WTC11 (cell line): ENCODE measurements around the gene GLYATL3. TPM values are rescaled to one million over a fixed set of nuclear protein-coding genes. Genes with fewer than 3 reads are reported as not detected.

Experiments used
- ATAC-seq: fragments of 200-7000 bp; cut with Tn5 transposase; 2 replicates; pipeline ENCODE4 v1.10.0; 2021; ENCODE audit warnings: mild to moderate bottlenecking, moderate library complexity
- CTCF ChIA-PET: fragments of 300-600 bp; sonication (Branson Sonifier 250); formaldehyde crosslinking; loops from one replicate; lab custom pipeline; 2021; ENCODE audit warnings: antibody characterized with exemption; lab: Charles Lee
- POLR2A ChIA-PET: fragments of 350-600 bp; sonication (Branson Sonifier 250); formaldehyde crosslinking; loops from one replicate; lab custom pipeline; 2021; ENCODE audit warnings: antibody characterized with exemption; lab: Charles Lee
- DNase-seq: peaks from one replicate; pipeline ENCODE4 v3.0.0; 2021; ENCODE audit warnings: low spot score
- H3K27ac Mint-ChIP-seq: 2 replicates; pipeline ENCODE4 v1.8.0; 2021; ENCODE audit warnings: mixed read lengths
- H3K27me3 Mint-ChIP-seq: 2 replicates; pipeline ENCODE4 v1.8.0; 2021; ENCODE audit warnings: low read depth, mild to moderate bottlenecking, moderate library complexity, mixed read lengths
- H3K36me3 Mint-ChIP-seq: 2 replicates; pipeline ENCODE4 v1.8.0; 2021; ENCODE audit warnings: mixed read lengths
- H3K4me1 Mint-ChIP-seq: 2 replicates; pipeline ENCODE4 v1.8.0; 2022; ENCODE audit warnings: mixed read lengths
- H3K4me3 Mint-ChIP-seq: 2 replicates; pipeline ENCODE4 v1.8.0; 2021; ENCODE audit warnings: mild to moderate bottlenecking, moderate library complexity, mixed read lengths
- H3K9me3 Mint-ChIP-seq: 2 replicates; pipeline ENCODE4 v1.8.0; 2021; ENCODE audit warnings: mixed read lengths
- ATF3 ChIP-seq: sonication (generic); formaldehyde crosslinking; conservative IDR thresholded peaks from 2 replicates; pipeline ENCODE4 v1.8.1; 2022; ENCODE audit warnings: mild to moderate bottlenecking, missing genetic modification reagents
- CBFB ChIP-seq: sonication (generic); formaldehyde crosslinking; IDR thresholded peaks from 2 replicates; pipeline ENCODE4 v1.8.1; 2022; ENCODE audit warnings: mild to moderate bottlenecking, low read depth, missing genetic modification reagents
- CREM ChIP-seq: sonication (generic); formaldehyde crosslinking; IDR thresholded peaks from 2 replicates; pipeline ENCODE4 v1.8.1; 2022; ENCODE audit warnings: mild to moderate bottlenecking, missing genetic modification reagents, moderate library complexity
- E2F4 ChIP-seq: sonication (generic); formaldehyde crosslinking; IDR thresholded peaks from 2 replicates; pipeline ENCODE4 v1.8.1; 2022; ENCODE audit warnings: low read depth, mild to moderate bottlenecking, moderate library complexity, missing genetic modification reagents, borderline replicate concordance
- EMX1 ChIP-seq: fragments of 250-450 bp; sonication (Bioruptor Pico); IDR thresholded peaks from 2 replicates; pipeline ENCODE4 v1.8.0; 2021; ENCODE audit warnings: mild to moderate bottlenecking
- FOXP1 ChIP-seq: sonication (generic); formaldehyde crosslinking; IDR thresholded peaks from 2 replicates; pipeline ENCODE4 v1.8.0; 2022; ENCODE audit warnings: missing genetic modification reagents, mild to moderate bottlenecking, moderate library complexity, borderline replicate concordance
- FOXP4 ChIP-seq: sonication (generic); formaldehyde crosslinking; IDR thresholded peaks from 2 replicates; pipeline ENCODE4 v1.8.0; 2022; ENCODE audit warnings: mild to moderate bottlenecking, missing genetic modification reagents
- IRF2 ChIP-seq: sonication (generic); formaldehyde crosslinking; IDR thresholded peaks from 2 replicates; pipeline ENCODE4 v1.8.0; 2022; ENCODE audit warnings: low read depth, missing genetic modification reagents, borderline replicate concordance
- MYBL2 ChIP-seq: sonication (generic); formaldehyde crosslinking; IDR thresholded peaks from 2 replicates; pipeline ENCODE4 v1.8.1; 2023; ENCODE audit warnings: mild to moderate bottlenecking, moderate library complexity, missing genetic modification reagents
- NFATC4 ChIP-seq: fragments of 250-450 bp; sonication (Bioruptor Pico); IDR thresholded peaks from 2 replicates; pipeline ENCODE4 v1.9.0; 2021; ENCODE audit warnings: mild to moderate bottlenecking
- NR3C1 ChIP-seq: sonication (generic); formaldehyde crosslinking; conservative IDR thresholded peaks from 2 replicates; pipeline ENCODE4 v1.8.1; 2023; ENCODE audit warnings: low read depth, mild to moderate bottlenecking, missing genetic modification reagents
- OVOL2 ChIP-seq: fragments of 250-450 bp; sonication (Bioruptor Pico); IDR thresholded peaks from 2 replicates; pipeline ENCODE4 v1.9.0; 2021; ENCODE audit warnings: mild to moderate bottlenecking, borderline replicate concordance
- PRRX2 ChIP-seq: fragments of 250-450 bp; sonication (Bioruptor Pico); IDR thresholded peaks from 2 replicates; pipeline ENCODE4 v1.8.0; 2021; ENCODE audit warnings: mild to moderate bottlenecking
- TEAD4 ChIP-seq: sonication (generic); formaldehyde crosslinking; IDR thresholded peaks from 2 replicates; pipeline ENCODE4 v1.8.0; 2022; ENCODE audit warnings: mild to moderate bottlenecking, missing genetic modification reagents
- USF2 ChIP-seq: sonication (generic); formaldehyde crosslinking; IDR thresholded peaks from 2 replicates; pipeline ENCODE4 v1.8.1; 2023; ENCODE audit warnings: mild to moderate bottlenecking, missing genetic modification reagents, moderate library complexity
- ZBTB43 ChIP-seq: sonication (generic); formaldehyde crosslinking; IDR thresholded peaks from 2 replicates; pipeline ENCODE4 v1.8.1; 2023; ENCODE audit warnings: mild to moderate bottlenecking, missing genetic modification reagents
- ZMAT4 ChIP-seq: fragments of 250-450 bp; sonication (Bioruptor Pico); IDR thresholded peaks from 2 replicates; pipeline ENCODE4 v1.9.0; 2021; ENCODE audit warnings: mild to moderate bottlenecking
- ZNF121 ChIP-seq: sonication (generic); formaldehyde crosslinking; IDR thresholded peaks from 2 replicates; pipeline ENCODE4 v1.8.0; 2023; ENCODE audit warnings: missing genetic modification reagents
- ZNF219 ChIP-seq: sonication (generic); formaldehyde crosslinking; IDR thresholded peaks from 2 replicates; pipeline ENCODE4 v1.8.0; 2023; ENCODE audit warnings: missing genetic modification reagents, mild to moderate bottlenecking, borderline replicate concordance
- ZNF263 ChIP-seq: sonication (generic); formaldehyde crosslinking; IDR thresholded peaks from 2 replicates; pipeline ENCODE4 v1.8.1; 2022; ENCODE audit warnings: low read depth, mild to moderate bottlenecking, moderate library complexity, missing genetic modification reagents
- ZNF671 ChIP-seq: fragments of 250-450 bp; sonication (Bioruptor Pico); IDR thresholded peaks from 2 replicates; pipeline ENCODE4 v1.8.0; 2021; ENCODE audit warnings: mild to moderate bottlenecking
- total RNA-seq: library from RNA; stranded (reverse); gene quantifications from 3 replicates; pipeline ENCODE4 v1.2.3, GENCODE V29; 2021

The GLYATL3 gene
- total RNA-seq, 1 experiment from 2014 or later: not detected

- no peak for TF ChIP-seq ZBTB43 (CRISPR knock-in tag)
- no peak for TF ChIP-seq TEAD4 (CRISPR knock-in tag)
- TF ChIP-seq E2F4 (CRISPR knock-in tag): no peak
- TF ChIP-seq USF2 (CRISPR knock-in tag): no peak
- no peak for TF ChIP-seq NR3C1 (CRISPR knock-in tag)
- no peak for TF ChIP-seq FOXP1 (CRISPR knock-in tag)
- no peak for TF ChIP-seq ZNF263 (CRISPR knock-in tag)
- TF ChIP-seq CBFB (CRISPR knock-in tag): no peak
- TF ChIP-seq NFATC4 (CRISPR knock-in tag): no peak
- TF ChIP-seq IRF2: no peak
- TF ChIP-seq ATF3 (CRISPR knock-in tag): no peak
Measured at GRCh38 chr6:49499126-49499525, 597 bp upstream of the GLYATL3 start (continued).

- DNase-seq (no peak), ATAC-seq (no peak)
- Mint-ChIP-seq H3K27me3 (no peaks in the 10 kb centered on the region), H3K36me3 (peaks cover 8% of the 10 kb centered on the region), H3K27ac (no peak overlapping the region), H3K4me1 (0 out of 2 replicates have a peak, but pooled peaks cover 3% of the 10 kb centered on the region), H3K4me3 (no peak overlapping the region), H3K9me3 (peaks cover 26% of the 10 kb centered on the region)
- TF ChIP-seq IRF2: no peak
- TF ChIP-seq CBFB (CRISPR knock-in tag): no peak
- TF ChIP-seq E2F4 (CRISPR knock-in tag): no peak
- no peak for TF ChIP-seq PRRX2 (CRISPR knock-in tag)
- TF ChIP-seq ZBTB43 (CRISPR knock-in tag): no peak
- no peak for TF ChIP-seq OVOL2 (CRISPR knock-in tag)
- no peak for TF ChIP-seq ATF3 (CRISPR knock-in tag)
- TF ChIP-seq ZMAT4 (CRISPR knock-in tag): no peak
- no peak for TF ChIP-seq EMX1 (CRISPR knock-in tag)
- TF ChIP-seq ZNF219 (CRISPR knock-in tag): no peak
- no peak for TF ChIP-seq FOXP4 (CRISPR knock-in tag)
- TF ChIP-seq ZNF121 (CRISPR knock-in tag): no peak
- TF ChIP-seq MYBL2 (CRISPR knock-in tag): no peak
- no peak for TF ChIP-seq USF2 (CRISPR knock-in tag)
- TF ChIP-seq ZNF671 (CRISPR knock-in tag): no peak
- no peak for TF ChIP-seq CREM (CRISPR knock-in tag)
- ChIA-PET POLR2A (no interaction called here), CTCF (no interaction called here)
Measured at GRCh38 chr6:49504666-49505065, 4.9 kb downstream of the GLYATL3 start.
